ENCODE results near the gene MAP3K21.

MAP3K21 gene

DNA sequence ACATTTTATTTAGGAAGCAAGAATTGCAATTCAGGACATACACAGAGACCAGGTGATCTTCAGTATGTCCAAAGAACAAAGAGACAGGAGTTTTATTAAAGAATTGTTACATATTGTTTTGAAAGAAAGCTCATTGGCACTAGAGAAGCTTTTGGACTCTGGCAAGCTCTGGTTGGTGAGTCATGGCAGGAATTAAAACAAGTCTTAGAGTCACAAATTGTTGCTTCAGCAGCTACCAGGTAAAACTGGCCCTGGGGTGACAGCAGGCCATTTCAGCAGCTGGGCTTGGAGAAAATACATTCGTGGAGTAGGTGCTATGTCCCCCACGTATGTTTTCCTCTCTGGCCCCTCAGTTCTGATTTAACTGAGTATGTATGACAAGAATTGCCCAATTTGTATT lies 58.8 kb downstream of the MAP3K21 start:
- no peaks in the 10 kb centered on the region for H4K20me1 ChIP-seq (ENCODE audit: insufficient read depth, low read length)
- no peaks in the 10 kb centered on the region for H3K4me1 ChIP-seq (ENCODE audit: low read length)
- no peaks in the 10 kb centered on the region for H3K27me3 ChIP-seq (replicated peaks; ENCODE audit: insufficient read depth, low read length)
- H3K9me3 ChIP-seq (replicated peaks; ENCODE audit: insufficient read depth, low read length), result no peaks in the 10 kb centered on the region
- H3K4me3 ChIP-seq (ENCODE audit: low read length), result no peak overlapping the region
- no peaks in the 10 kb centered on the region for H3K36me3 ChIP-seq (replicated peaks; ENCODE audit: insufficient read depth, low read length)
- no peaks in the 10 kb centered on the region for H3K9me2 ChIP-seq (replicated peaks; ENCODE audit: insufficient read depth, low read length)
- H3F3A ChIP-seq (ENCODE audit: insufficient read depth, low read length), result no peaks in the 10 kb centered on the region
- no peak for TF ChIP-seq EZH2phosphoT487 (IDR thresholded peaks at IDR 0.05; ENCODE audit: low read length)
- TF ChIP-seq EZH2 (optimal IDR thresholded peaks at IDR 0.05; ENCODE audit: low read depth, low read length), result no peak
- TF ChIP-seq, protein P1, sequence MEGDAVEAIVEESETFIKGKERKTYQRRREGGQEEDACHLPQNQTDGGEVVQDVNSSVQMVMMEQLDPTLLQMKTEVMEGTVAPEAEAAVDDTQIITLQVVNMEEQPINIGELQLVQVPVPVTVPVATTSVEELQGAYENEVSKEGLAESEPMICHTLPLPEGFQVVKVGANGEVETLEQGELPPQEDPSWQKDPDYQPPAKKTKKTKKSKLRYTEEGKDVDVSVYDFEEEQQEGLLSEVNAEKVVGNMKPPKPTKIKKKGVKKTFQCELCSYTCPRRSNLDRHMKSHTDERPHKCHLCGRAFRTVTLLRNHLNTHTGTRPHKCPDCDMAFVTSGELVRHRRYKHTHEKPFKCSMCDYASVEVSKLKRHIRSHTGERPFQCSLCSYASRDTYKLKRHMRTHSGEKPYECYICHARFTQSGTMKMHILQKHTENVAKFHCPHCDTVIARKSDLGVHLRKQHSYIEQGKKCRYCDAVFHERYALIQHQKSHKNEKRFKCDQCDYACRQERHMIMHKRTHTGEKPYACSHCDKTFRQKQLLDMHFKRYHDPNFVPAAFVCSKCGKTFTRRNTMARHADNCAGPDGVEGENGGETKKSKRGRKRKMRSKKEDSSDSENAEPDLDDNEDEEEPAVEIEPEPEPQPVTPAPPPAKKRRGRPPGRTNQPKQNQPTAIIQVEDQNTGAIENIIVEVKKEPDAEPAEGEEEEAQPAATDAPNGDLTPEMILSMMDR (IDR thresholded peaks at IDR 0.05; ENCODE audit: low read length), result no peak
- DNase-seq, result no peak
- no peak overlapping the region for H3K27ac ChIP-seq (ENCODE audit: low read length)
- H2AFZ ChIP-seq (ENCODE audit: low read length), result no peak overlapping the region
- no peak overlapping the region for H3K4me2 ChIP-seq (ENCODE audit: low read depth, low read length)
- no peak overlapping the region for H3K9ac ChIP-seq (ENCODE audit: low read length)
- H3K79me2 ChIP-seq (ENCODE audit: low read length), result no peaks in the 10 kb centered on the region

DNA sequence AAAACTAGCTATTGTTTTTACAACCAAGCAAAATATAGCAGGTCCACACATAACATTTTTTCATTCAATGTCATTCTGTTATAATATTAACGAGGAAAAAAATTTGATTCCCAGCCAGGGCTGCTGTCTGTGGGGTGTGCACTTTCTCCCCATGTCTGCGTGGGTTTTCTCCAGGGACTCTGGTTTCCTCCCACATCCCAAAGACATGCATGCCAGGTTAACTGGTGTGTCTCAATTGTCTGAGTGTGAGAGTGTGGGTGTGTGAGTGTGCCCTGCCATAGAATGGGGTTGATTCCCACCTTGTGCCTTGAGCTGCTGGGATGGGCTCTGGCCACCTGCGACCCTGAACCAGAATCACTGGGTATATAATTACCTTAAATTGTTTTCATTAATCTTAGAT lies 60.1 kb downstream of the MAP3K21 start:
- Histone ChIP-seq H2AFZ (ENCODE audit: low read length) (no peak overlapping the region), H3K9me2 (replicated peaks; ENCODE audit: insufficient read depth, low read length) (no peaks in the 10 kb centered on the region), H3K4me2 (ENCODE audit: low read depth, low read length) (no peak overlapping the region), H3K9ac (ENCODE audit: low read length) (no peak overlapping the region), H3F3A (ENCODE audit: insufficient read depth, low read length) (no peaks in the 10 kb centered on the region), H3K36me3 (replicated peaks; ENCODE audit: insufficient read depth, low read length) (no peaks in the 10 kb centered on the region), H3K4me3 (ENCODE audit: low read length) (no peak overlapping the region), H3K4me1 (ENCODE audit: low read length) (no peaks in the 10 kb centered on the region), H3K27ac (ENCODE audit: low read length) (no peak overlapping the region), H3K27me3 (replicated peaks; ENCODE audit: insufficient read depth, low read length) (no peaks in the 10 kb centered on the region), H3K79me2 (ENCODE audit: low read length) (no peaks in the 10 kb centered on the region), H4K20me1 (ENCODE audit: insufficient read depth, low read length) (no peaks in the 10 kb centered on the region), H3K9me3 (replicated peaks; ENCODE audit: insufficient read depth, low read length) (no peaks in the 10 kb centered on the region)
- TF ChIP-seq EZH2phosphoT487 (IDR thresholded peaks at IDR 0.05; ENCODE audit: low read length) (no peak), EZH2 (optimal IDR thresholded peaks at IDR 0.05; ENCODE audit: low read depth, low read length) (no peak)
- TF ChIP-seq, protein P1 (IDR thresholded peaks at IDR 0.05; ENCODE audit: low read length), result no peak
- DNase-seq, result no peak

DNA sequence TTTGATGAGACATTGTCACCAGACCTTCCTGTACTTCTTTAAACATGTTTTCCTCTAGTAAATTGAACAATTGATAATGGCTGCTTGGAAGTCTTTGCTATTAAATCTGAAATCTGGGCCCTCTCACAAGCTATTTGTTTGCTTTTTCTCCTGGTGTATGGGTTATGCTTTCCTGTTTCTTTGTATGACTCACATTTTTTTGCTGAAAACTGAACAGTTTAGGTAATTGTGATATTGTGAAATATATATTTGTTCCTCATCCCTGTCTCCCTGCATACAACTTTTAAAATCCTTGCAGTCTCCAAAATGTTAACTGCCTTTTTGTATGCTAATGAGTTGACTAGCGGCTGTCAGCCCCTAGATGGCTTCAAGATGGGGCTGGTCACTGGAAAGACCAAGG lies 61.6 kb downstream of the MAP3K21 start:
- H3F3A ChIP-seq (ENCODE audit: insufficient read depth, low read length), result no peaks in the 10 kb centered on the region
- no peaks in the 10 kb centered on the region for H4K20me1 ChIP-seq (ENCODE audit: insufficient read depth, low read length)
- no peak overlapping the region for H3K4me3 ChIP-seq (ENCODE audit: low read length)
- no peak overlapping the region for H3K27ac ChIP-seq (ENCODE audit: low read length)
- TF ChIP-seq, protein P1 (IDR thresholded peaks at IDR 0.05; ENCODE audit: low read length), result no peak
- TF ChIP-seq EZH2phosphoT487 (IDR thresholded peaks at IDR 0.05; ENCODE audit: low read length) (no peak), EZH2 (optimal IDR thresholded peaks at IDR 0.05; ENCODE audit: low read depth, low read length) (no peak)
- no peaks in the 10 kb centered on the region for H3K9me3 ChIP-seq (replicated peaks; ENCODE audit: insufficient read depth, low read length)
- no peaks in the 10 kb centered on the region for H3K9me2 ChIP-seq (replicated peaks; ENCODE audit: insufficient read depth, low read length)
- no peak overlapping the region for H3K4me2 ChIP-seq (ENCODE audit: low read depth, low read length)
- H3K36me3 ChIP-seq (replicated peaks; ENCODE audit: insufficient read depth, low read length), result no peaks in the 10 kb centered on the region
- H3K27me3 ChIP-seq (replicated peaks; ENCODE audit: insufficient read depth, low read length), result no peaks in the 10 kb centered on the region
- no peak for DNase-seq
- H3K9ac ChIP-seq (ENCODE audit: low read length), result no peak overlapping the region
- no peaks in the 10 kb centered on the region for H3K79me2 ChIP-seq (ENCODE audit: low read length)
- no peak overlapping the region for H2AFZ ChIP-seq (ENCODE audit: low read length)
- 0 out of 2 replicates have a peak, but pooled peaks cover 6% of the 10 kb centered on the region for H3K4me1 ChIP-seq (ENCODE audit: low read length)
